ENCODE data around the gene MVB12A. TPM values are rescaled to one million over a fixed set of nuclear protein-coding genes. Genes with fewer than 3 reads are reported as not detected.
A peak's percentile ranks its signal among the peaks of the same experiment; 100 is the strongest.

Gene MVB12A
- total RNA-seq, 4 donors from 2014 or later = 52.2 to 68.0 (median 64.1) TPM

DNA sequence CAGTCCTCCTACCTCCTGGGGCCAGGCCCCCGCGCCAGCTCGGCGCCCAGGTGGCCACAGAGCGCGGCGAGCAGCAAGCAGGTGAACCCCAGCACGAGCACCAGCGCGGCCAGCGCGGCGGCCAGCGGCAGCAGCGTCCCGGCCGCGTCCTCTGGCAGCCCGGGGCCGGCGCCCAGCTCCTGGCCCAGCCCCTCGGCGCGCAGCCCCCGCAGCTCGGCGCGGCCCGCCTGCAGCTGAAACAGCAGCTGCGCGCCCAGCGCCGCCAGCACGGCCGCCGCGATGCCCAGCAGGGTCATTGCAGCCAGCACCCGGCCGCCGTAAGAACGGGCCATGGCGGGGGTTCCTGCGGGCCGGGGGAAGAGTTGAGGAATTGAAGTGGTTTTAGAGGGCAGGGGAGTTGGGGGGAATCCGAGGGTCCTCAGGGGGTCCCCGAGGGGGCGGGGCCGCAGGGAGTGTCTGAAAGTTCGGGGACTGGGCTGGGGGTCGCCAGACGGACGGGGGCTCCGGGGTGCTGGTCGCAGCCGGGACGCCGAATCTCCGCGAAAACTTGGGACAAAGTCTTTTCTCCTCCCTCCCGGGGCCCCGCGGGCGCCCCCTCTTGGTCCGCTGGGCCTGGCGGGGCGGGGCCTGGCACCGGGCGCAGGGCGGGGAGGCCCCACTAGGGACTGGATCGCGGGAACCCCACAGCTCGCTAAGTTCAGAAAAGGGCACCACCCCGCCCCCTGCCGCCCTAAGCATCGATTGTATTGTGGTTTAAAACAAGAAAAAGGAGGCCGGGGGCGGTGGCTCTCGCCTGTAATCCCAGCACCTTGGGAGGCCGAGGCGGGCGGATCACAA, 28.5 kb downstream of the MVB12A start, which contains the start of gene TMEM221:
Gene TMEM221 (minus strand): TSS at position 538 of the 837 bp plus-strand sequence. CDS start 206 bp downstream, at position 332.
- H3K36me3 ChIP-seq = no peaks in the 10 kb centered on the region
- DNase-seq = peak; percentile 53 to 77 (median 57)
- H3K4me3 ChIP-seq = peak within 1 kb of the TSS; percentile 28 to 57 (median 44)
- TF ChIP-seq POLR2A (IDR thresholded peaks at IDR 0.05) = no peak
- TF ChIP-seq, protein P1, sequence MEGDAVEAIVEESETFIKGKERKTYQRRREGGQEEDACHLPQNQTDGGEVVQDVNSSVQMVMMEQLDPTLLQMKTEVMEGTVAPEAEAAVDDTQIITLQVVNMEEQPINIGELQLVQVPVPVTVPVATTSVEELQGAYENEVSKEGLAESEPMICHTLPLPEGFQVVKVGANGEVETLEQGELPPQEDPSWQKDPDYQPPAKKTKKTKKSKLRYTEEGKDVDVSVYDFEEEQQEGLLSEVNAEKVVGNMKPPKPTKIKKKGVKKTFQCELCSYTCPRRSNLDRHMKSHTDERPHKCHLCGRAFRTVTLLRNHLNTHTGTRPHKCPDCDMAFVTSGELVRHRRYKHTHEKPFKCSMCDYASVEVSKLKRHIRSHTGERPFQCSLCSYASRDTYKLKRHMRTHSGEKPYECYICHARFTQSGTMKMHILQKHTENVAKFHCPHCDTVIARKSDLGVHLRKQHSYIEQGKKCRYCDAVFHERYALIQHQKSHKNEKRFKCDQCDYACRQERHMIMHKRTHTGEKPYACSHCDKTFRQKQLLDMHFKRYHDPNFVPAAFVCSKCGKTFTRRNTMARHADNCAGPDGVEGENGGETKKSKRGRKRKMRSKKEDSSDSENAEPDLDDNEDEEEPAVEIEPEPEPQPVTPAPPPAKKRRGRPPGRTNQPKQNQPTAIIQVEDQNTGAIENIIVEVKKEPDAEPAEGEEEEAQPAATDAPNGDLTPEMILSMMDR (IDR thresholded peaks at IDR 0.05) = peak; percentile 17 to 53 (median 24)
- H3K27me3 ChIP-seq = peaks cover 0 to 4% of the 10 kb centered on the region in 2 donors
- H3K27ac ChIP-seq = no peak within 1 kb of the TSS
- peaks cover 3 to 8% (median 5%) of the 10 kb centered on the region in 4 donors for H3K4me1 ChIP-seq
- H3K9me3 ChIP-seq = no peaks in the 10 kb centered on the region

DNA sequence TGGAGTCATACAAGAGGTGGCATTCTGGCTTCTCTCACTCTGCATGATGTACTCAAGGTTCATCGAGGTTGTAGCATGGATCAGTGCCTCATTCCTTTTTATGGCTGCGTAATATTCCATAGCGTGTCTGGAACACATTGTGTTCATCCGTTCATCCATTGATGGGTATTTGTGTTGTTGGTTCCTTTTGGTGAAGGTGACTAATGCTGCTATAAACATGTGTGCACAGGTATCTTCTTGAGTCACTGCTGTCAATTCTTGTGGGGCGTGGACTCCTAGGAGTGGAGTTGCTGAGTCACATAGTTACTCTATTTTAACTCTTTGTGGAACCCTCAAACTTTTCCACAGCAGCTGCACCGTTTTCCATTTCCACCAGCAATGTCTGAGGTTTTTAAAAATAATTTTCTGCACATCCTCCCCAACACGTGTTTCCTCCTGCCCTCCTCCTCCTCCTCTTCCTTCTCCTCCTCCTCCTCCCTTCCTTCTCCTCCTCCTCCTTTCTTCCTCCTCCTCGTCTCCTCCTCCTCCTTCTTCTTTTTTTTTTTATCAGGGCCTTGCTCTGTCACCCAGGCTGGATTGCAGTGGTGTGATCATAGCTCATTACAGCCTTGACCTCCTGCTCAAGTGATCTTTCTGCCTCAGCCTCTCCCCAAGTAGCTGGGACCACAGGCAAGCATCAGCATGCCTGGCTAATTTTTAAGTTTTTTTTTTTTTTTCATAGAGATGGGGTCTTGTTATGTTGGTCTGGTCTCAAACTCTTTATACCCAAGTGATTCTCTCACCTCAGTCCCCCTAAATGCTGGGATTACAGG, 30.6 kb downstream of the MVB12A start:
- no peaks in the 10 kb centered on the region for H3K9me3 ChIP-seq
- peak in 1 of 3 donors; percentile 66 for DNase-seq
- H3K36me3 ChIP-seq = no peaks in the 10 kb centered on the region
- H3K4me1 ChIP-seq = peaks cover 3 to 8% (median 5%) of the 10 kb centered on the region in 4 donors
- no peak overlapping the region for H3K4me3 ChIP-seq
- H3K27ac ChIP-seq = no peak overlapping the region
- TF ChIP-seq POLR2A (IDR thresholded peaks at IDR 0.05) = no peak
- TF ChIP-seq, protein P1 (IDR thresholded peaks at IDR 0.05) = no peak
- peaks cover 0 to 17% of the 10 kb centered on the region in 2 donors for H3K27me3 ChIP-seq

DNA sequence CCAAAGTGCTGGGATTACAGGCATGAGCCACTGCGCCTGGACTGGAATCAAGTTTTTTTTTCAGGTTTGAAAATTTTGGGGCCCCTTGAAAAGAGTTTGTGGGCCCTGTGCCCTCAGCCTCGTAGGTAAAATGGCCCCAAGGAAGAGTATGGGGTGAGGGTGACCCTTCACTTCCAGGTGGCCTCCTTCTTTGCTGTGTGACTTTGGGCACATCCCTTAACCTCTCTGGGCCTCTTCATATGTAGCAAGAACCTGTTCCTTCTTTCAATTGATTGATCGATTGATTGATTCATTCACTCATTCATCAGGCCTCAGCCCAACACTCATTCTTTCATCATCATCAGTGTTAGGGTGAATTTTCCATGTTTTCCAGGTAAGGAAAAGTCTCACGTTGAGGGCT, 32.0 kb downstream of the MVB12A start:
- Histone ChIP-seq H3K27me3 (peaks cover 0 to 23% of the 10 kb centered on the region in 2 donors), H3K4me1 (peaks cover 3 to 8% (median 5%) of the 10 kb centered on the region in 4 donors)
- TF ChIP-seq POLR2A (IDR thresholded peaks at IDR 0.05) = no peak
- TF ChIP-seq, protein P1 (IDR thresholded peaks at IDR 0.05) = no peak

DNA sequence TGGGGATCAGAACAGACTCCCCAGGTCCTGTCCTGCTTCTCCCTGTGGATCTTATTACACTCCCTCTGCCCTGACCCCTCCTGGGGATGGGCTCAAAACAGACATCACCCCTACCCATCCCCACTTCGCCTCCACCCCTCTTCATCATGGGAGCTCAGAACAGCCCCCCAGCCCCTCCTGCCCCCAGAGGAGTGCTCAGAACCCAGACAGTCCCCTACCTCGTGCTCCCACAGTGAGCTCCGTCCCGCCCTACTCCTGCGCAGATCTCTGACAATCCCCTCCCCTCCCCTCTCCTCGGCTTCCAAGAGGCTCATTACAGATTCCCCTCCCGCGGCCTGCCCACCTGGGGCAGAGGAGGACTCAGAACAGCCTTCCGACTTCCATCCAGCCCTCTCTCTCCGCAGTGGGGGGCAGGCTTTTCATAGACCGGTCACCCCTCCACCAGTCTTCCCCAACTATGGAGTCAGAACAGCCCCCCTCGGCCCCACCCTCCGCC, 34.8 kb downstream of the MVB12A start:
- no peaks in the 10 kb centered on the region for H3K9me3 ChIP-seq
- H3K4me3 ChIP-seq = no peak overlapping the region
- no peak overlapping the region for H3K27ac ChIP-seq
- H3K36me3 ChIP-seq = no peaks in the 10 kb centered on the region
- DNase-seq = no peak
- H3K4me1 ChIP-seq = no peaks in the 10 kb centered on the region
- TF ChIP-seq, protein P1 (IDR thresholded peaks at IDR 0.05) = no peak
- no peak for TF ChIP-seq POLR2A (IDR thresholded peaks at IDR 0.05)
- H3K27me3 ChIP-seq = peaks cover 0 to 19% of the 10 kb centered on the region in 2 donors

More for the DNA sequence above, 32.0 kb downstream of the MVB12A start:
- H3K4me3 ChIP-seq = no peak overlapping the region
- H3K9me3 ChIP-seq = no peaks in the 10 kb centered on the region
- no peak overlapping the region for H3K27ac ChIP-seq
- H3K36me3 ChIP-seq = no peaks in the 10 kb centered on the region
- no peak for DNase-seq

DNA sequence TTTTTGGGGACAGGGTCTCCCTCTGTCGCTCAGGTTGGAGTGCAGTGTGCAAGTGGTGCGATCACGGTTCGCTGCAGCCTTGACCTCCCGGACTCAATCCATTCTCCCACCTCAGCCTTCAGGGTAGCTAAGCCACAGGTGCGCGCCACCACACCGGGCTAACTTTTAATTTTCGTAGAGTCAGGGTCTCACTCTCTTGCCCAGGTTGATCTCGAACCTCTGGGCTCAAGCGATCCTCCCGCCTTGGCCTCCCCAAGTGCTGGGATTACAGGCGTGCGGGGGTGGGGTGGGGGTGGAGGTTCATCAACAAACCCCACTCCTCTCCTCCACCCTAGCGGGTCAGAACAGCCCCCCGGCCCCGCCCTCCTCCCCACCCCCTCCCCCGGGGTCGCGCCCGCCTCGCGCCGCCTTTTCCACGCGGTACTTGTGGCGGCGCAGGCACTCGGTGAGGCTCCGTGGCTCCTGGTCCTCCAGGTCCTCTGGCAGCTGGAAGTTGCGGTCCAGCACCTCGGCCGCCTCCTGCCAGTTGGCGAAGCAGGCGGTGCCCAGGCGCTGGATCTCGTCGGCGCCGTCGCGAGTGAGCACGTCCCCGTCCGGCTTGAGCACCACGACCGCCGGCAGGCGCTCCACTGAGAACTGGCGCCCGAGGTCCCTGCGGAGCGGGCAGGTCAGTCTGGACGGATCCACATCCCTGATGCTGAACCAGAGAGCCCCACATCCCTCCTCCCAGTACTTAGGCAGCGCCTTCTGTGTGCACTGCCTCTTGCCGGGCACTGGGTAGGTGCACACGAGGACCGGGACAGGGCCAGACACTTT, 35.7 kb downstream of the MVB12A start:
- TF ChIP-seq, protein P1 (IDR thresholded peaks at IDR 0.05) = no peak
- TF ChIP-seq POLR2A (IDR thresholded peaks at IDR 0.05) = no peak
- Histone ChIP-seq H3K4me1 (no peaks in the 10 kb centered on the region), H3K4me3 (no peak overlapping the region), H3K27ac (no peak overlapping the region), H3K9me3 (no peaks in the 10 kb centered on the region), H3K36me3 (no peaks in the 10 kb centered on the region), H3K27me3 (peaks cover 0 to 19% of the 10 kb centered on the region in 2 donors)
- no peak for DNase-seq
